Tracheal epithelial cell (primary cell): Measurements from ENCODE around the gene KCNQ1. TPM values are rescaled to one million over a fixed set of nuclear protein-coding genes. Genes with fewer than 3 reads are reported as not detected.

Experiments
- total RNA-seq: library from RNA; depleted of rRNA; stranded (reverse); fragments of >200 nt; gene quantifications from 2 replicates; pipeline ENCODE4 v1.2.1, GENCODE V29; 2014

The KCNQ1 gene
- 0.96 and 2.6 TPM in 2 replicates for total RNA-seq

DNA sequence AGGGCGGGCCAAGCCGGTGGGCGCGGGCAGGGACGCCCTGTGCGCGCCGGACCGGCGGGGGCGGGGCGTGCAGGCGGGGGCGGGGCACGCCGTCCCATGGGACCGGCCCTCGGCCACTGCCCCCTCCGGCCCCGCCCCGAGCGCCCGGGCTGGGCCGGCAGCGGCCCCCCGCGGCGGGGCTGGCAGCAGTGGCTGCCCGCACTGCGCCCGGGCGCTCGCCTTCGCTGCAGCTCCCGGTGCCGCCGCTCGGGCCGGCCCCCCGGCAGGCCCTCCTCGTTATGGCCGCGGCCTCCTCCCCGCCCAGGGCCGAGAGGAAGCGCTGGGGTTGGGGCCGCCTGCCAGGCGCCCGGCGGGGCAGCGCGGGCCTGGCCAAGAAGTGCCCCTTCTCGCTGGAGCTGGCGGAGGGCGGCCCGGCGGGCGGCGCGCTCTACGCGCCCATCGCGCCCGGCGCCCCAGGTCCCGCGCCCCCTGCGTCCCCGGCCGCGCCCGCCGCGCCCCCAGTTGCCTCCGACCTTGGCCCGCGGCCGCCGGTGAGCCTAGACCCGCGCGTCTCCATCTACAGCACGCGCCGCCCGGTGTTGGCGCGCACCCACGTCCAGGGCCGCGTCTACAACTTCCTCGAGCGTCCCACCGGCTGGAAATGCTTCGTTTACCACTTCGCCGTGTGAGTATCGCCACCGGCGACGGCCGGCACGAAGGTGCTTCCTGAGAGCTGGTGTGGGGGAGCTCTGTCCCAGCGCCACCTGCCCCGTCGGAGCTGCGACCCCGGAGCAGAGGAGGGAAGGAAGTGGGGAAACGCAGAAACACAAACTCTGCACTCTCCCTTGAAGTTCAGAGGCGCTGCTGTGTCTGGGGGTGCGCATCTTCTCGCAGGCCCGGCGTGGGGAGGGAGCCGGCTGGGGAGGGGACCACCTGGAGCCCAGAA is at the start of gene KCNQ1:
KCNQ1 (plus strand) TSS at position 188 of the 925 bp plus-strand sequence; CDS start at position 279, 91 bp downstream.

DNA sequence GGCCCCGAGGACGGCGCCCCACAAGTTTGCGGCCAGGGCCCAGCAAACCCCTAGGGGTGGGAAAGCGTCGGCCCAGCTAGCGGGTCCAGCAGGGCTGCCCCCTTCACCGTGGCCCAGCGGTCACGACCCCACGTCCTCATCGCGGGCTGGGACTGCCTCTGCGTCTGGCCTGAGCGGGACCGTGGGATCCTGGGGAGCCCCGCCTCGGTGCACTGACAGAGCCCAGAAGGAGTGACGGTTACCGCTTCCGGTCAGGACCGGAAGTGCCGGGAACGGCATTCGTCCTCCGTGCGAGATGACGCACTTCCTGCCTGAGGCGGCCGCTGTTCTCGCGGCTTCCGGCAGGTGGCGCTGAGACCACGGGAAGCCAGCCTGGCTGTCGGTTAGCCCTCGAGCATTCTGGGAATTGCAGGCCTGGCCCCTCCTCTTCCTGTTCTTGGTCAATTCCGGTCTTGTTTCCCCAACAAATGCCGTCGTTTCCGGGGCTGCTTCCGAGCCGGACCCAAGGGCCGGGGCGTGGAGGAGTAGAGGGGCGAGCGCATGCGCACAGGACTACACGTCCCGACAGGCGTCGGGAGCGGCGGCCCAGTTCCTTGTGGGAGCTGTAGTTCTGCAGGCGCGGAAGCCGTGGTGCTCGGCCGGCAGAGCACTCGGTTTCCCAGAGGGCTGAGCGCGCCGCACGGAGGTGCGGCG is 44.6 kb upstream of the KCNQ1 start, which contains the start of gene TSSC4:
TSSC4 (plus strand) TSS at position 682 of the 693 bp plus-strand sequence. CDS start 1,884 bp downstream, outside the sequence.

DNA sequence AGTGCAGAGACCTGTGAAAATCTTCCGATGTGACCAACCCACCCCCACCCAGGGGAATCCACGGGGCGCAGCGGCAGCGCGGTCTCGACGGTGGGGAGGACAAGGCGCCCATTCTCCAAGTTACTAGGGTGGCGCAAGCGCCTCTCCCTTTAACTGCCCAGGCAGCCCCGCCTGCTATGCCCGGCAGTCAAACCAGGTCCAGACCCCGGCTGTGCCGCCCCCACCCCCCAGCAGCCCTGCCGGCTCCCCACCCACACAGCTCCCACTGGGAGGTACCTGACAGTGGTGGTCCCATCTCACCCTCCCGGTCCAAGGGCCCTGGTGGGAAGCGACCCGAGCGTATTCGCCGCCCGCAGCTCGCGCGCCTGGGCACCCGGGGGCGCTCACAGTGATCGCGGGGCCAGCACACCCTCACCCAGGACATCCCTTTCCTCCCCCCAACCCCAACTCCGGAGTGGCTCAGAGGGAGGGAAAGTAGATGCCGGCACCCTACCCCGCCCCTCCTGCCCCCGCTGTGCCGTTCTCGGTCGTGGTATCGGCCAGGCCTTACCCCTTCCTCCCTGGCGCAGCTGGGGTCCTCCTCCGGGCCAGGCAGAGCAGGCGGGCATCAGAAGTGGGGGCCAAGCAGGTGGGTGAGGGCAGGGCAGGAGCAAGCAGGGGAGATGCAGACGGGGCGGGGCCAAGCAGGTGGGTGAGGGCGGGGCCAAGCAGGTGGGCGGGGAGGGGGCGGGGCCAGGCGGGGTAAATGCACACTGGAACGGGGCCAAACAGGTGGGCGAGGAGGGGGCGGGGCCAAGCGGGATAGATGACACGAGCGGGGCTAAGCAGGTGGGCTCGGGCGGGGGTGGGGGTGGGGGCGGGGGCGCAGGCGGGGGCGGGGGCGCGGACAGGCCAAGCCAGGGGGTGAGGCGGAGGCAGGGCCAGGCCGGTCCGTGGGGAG is 657 bp upstream of the KCNQ1 start, which contains the start of gene TRPM5:
TRPM5 (minus strand) TSS at position 634 of the 940 bp plus-strand sequence. CDS start 21,478 bp downstream, outside the sequence.

GRCh38 chr11:2699531-2700414 is 255.0 kb downstream of the KCNQ1 start, which contains the start of gene KCNQ1OT1:
Gene KCNQ1OT1, minus strand, starts transcription at chr11:2699994.

DNA sequence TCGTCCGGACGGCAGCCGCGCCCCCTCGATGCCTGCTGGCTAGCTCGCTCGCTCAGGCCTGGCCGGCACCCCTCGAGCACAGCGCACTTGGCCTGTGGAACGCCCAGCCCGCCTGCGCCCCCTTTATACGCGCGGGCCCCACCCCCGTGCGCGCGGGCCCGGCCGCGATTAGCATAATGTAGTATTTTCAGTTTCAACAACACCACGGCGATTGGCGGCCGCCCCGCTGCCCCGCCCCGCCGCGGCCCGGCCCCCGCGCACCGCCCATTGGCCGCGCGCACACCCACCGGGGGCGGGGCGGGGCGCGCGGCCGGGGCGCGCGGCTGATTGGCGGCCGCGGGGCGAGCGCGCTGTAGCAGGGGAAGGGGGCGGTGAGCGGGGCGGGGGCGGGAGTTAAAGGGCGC is 440.9 kb downstream of the KCNQ1 start, which contains the start of gene CDKN1C:
CDKN1C (minus strand) TSS at position 98 of the 404 bp plus-strand sequence. CDS start 319 bp downstream, outside the sequence.

Other genes with a start within 250 kb of the KCNQ1 start
- gene ASCL2, start 174.4 kb upstream of the KCNQ1 start, total RNA-seq: 1.4 and 1.7 TPM in 2 replicates
- not detected in 2 replicates for gene C11orf21, start 143.1 kb upstream of the KCNQ1 start, total RNA-seq
- gene TSPAN32, start 143.0 kb upstream of the KCNQ1 start, total RNA-seq: not detected in 2 replicates
- 208 and 232 TPM in 2 replicates for gene CD81, start 67.7 kb upstream of the KCNQ1 start, total RNA-seq
- gene TSSC4, start 44.3 kb upstream of the KCNQ1 start, total RNA-seq: 61.8 and 77.6 TPM in 2 replicates
- gene TRPM5, start 494 bp upstream of the KCNQ1 start, total RNA-seq: not detected in 2 replicates